SK-N-SH (cell line): ENCODE measurements around the gene ACP4. TPM values are rescaled to one million over a fixed set of nuclear protein-coding genes. Genes with fewer than 3 reads are reported as not detected.
A peak's percentile ranks its signal among the peaks of the same experiment; 100 is the strongest.

Source experiments
- CTCF ChIA-PET: fragments of 300-600, 350-600 bp; formaldehyde crosslinking; extraction: SDS; loops from one replicate; lab custom pipeline; 2021; lab: Yijun Ruan, JAX
- POLR2A ChIA-PET: fragments of 350-600 bp; sonication (Branson Sonifier 250); formaldehyde crosslinking; extraction: SDS; loops from one replicate; lab custom pipeline; 2020; ENCODE audit warnings: antibody characterized with exemption, inconsistent platforms; lab: Yijun Ruan, JAX
- DNase-seq: peaks from one replicate; pipeline ENCODE4 v3.0.0; 2012
- H2AFZ ChIP-seq: fragments of 200-600 bp; sonication (generic); 2 replicates; pipeline ENCODE4 v1.8.1; 2016; ENCODE audit warnings: antibody characterized with exemption, mild to moderate bottlenecking, low read depth
- H3F3A ChIP-seq: fragments of 200-600 bp; sonication (generic); replicated peaks from 2 replicates; pipeline ENCODE3; 2016; ENCODE audit warnings: antibody characterized with exemption, mild to moderate bottlenecking; ENCODE audit not compliant: insufficient read depth
- H3K27ac ChIP-seq, 2 experiments: fragments of 200-500 bp in 1 of 2; fragments of 200-600 bp in 1 of 2; sonication (Bioruptor generic) in 1 of 2; sonication (generic), shearing (Covaris generic) in 1 of 2; 2 replicates each; pipeline versions ENCODE4 v1.5.1 to v1.6.1; 2014 to 2016; ENCODE audit warnings: low read depth in 2 of 2, inconsistent platforms in 1 of 2, low read length in 1 of 2, mild to moderate bottlenecking in 1 of 2, mixed read lengths in 1 of 2
- H3K27me3 ChIP-seq: fragments of 200-600 bp; sonication (generic), shearing (Covaris generic); 2 replicates; pipeline ENCODE4 v1.6.1; 2016; ENCODE audit warnings: mixed run types; ENCODE audit not compliant: insufficient read depth
- H3K36me3 ChIP-seq, 2 experiments: fragments of 200-500 bp in 1 of 2; fragments of 200-600 bp in 1 of 2; sonication (Bioruptor generic) in 1 of 2; sonication (generic) in 1 of 2; replicated peaks in 1 of 2; 2 replicates each; pipeline versions ENCODE3 to v1.5.1; 2014 to 2016; ENCODE audit warnings: low read length in 1 of 2, mild to moderate bottlenecking in 1 of 2; ENCODE audit not compliant: insufficient read depth in 2 of 2, control insufficient read depth in 1 of 2
- H3K4me1 ChIP-seq, 2 experiments: fragments of 200-500 bp in 1 of 2; fragments of 200-600 bp in 1 of 2; sonication (Bioruptor generic) in 1 of 2; sonication (generic), shearing (Covaris generic) in 1 of 2; 2 replicates each; pipeline versions ENCODE4 v1.5.1 to v1.6.1; 2014 to 2016; ENCODE audit warnings: low read depth in 1 of 2, low read length in 1 of 2, mixed run types in 1 of 2; ENCODE audit not compliant: insufficient read depth in 2 of 2, control insufficient read depth in 1 of 2
- H3K4me2 ChIP-seq: fragments of 200-600 bp; sonication (generic), shearing (Covaris generic); 2 replicates; pipeline ENCODE4 v1.6.1; 2017; ENCODE audit warnings: mixed run types
- H3K4me3 ChIP-seq, 2 experiments: fragments of 200-500 bp in 1 of 2; fragments of 200-600 bp in 1 of 2; sonication (Bioruptor generic) in 1 of 2; sonication (generic), shearing (Covaris generic) in 1 of 2; 2 replicates each; pipeline versions ENCODE4 v1.5.1 to v1.8.1; 2014 to 2016; ENCODE audit warnings: low read depth in 2 of 2, inconsistent platforms in 1 of 2, low read length in 1 of 2, mild to moderate bottlenecking in 1 of 2, mixed read lengths in 1 of 2, moderate library complexity in 1 of 2
- H3K79me2 ChIP-seq: fragments of 200-600 bp; sonication (generic); 2 replicates; pipeline ENCODE4 v1.8.1; 2017; ENCODE audit warnings: mild to moderate bottlenecking; ENCODE audit not compliant: insufficient read depth
- H3K9ac ChIP-seq: fragments of 200-600 bp; sonication (generic); 2 replicates; pipeline ENCODE4 v1.6.1; 2017; ENCODE audit warnings: mixed run types
- H3K9me2 ChIP-seq: fragments of 200-600 bp; sonication (generic); 2 replicates; pipeline ENCODE4 v1.6.1; 2017; ENCODE audit warnings: mixed run types
- H3K9me3 ChIP-seq: fragments of 200-600 bp; sonication (generic); 2 replicates; pipeline ENCODE4 v1.6.1; 2017; ENCODE audit warnings: mixed run types, mild to moderate bottlenecking, moderate library complexity
- H4K20me1 ChIP-seq: fragments of 200-600 bp; sonication (generic); 2 replicates; pipeline ENCODE4 v1.6.1; 2017; ENCODE audit warnings: mild to moderate bottlenecking, mixed run types; ENCODE audit not compliant: insufficient read depth
- CHD2 ChIP-seq: fragments of 150-350 bp; IDR thresholded peaks from 2 replicates; pipeline ENCODE4 v1.6.1; 2018; ENCODE audit warnings: low read length; ENCODE audit not compliant: partially characterized antibody
- CTCF ChIP-seq: fragments of 200-600 bp; sonication (generic); IDR thresholded peaks from 2 replicates; pipeline ENCODE4 v1.6.1; 2017; ENCODE audit warnings: antibody characterized with exemption, mild to moderate bottlenecking, moderate library complexity
- ELF1 ChIP-seq: IDR thresholded peaks from 2 replicates; pipeline ENCODE4 v1.4.0; 2012
- EP300 ChIP-seq, 2 experiments: IDR thresholded peaks; 2 replicates each; pipeline versions ENCODE4 v1.4.0 to v1.6.1; 2012; ENCODE audit warnings: borderline replicate concordance in 1 of 2, low read depth in 1 of 2, low read length in 1 of 2
- FOSL2 ChIP-seq: IDR thresholded peaks from 2 replicates; pipeline ENCODE4 v1.4.0; 2012; ENCODE audit warnings: low read depth, mild to moderate bottlenecking, moderate library complexity, borderline replicate concordance
- IRF3 ChIP-seq: fragments of 150-350 bp; IDR thresholded peaks from 2 replicates; pipeline ENCODE4 v1.6.1; 2016; ENCODE audit warnings: mild to moderate bottlenecking, low read depth, low read length
- MAX ChIP-seq: IDR thresholded peaks from 2 replicates; pipeline ENCODE4 v1.4.0; 2012; ENCODE audit warnings: low read depth
- NFIC ChIP-seq: IDR thresholded peaks from 2 replicates; pipeline ENCODE4 v1.4.0; 2012; ENCODE audit warnings: borderline replicate concordance
- POLR2AphosphoS5 ChIP-seq: IDR thresholded peaks from 2 replicates; pipeline ENCODE4 v1.6.1; 2012; ENCODE audit warnings: low read depth, low read length
- RAD21 ChIP-seq: IDR thresholded peaks from 2 replicates; pipeline ENCODE4 v1.6.1; 2012; ENCODE audit warnings: mild to moderate bottlenecking, low read length
- RXRA ChIP-seq: IDR thresholded peaks from 2 replicates; pipeline ENCODE4 v1.4.0; 2012; ENCODE audit warnings: low read depth, mild to moderate bottlenecking, borderline replicate concordance
- SIN3A ChIP-seq: IDR thresholded peaks from 2 replicates; pipeline ENCODE4 v1.6.1; 2012; ENCODE audit warnings: low read depth, mild to moderate bottlenecking, low read length, moderate library complexity, borderline replicate concordance
- TEAD4 ChIP-seq: IDR thresholded peaks from 2 replicates; pipeline ENCODE4 v1.4.0; 2012; ENCODE audit warnings: mild to moderate bottlenecking, borderline replicate concordance; ENCODE audit not compliant: insufficient read depth
- USF1 ChIP-seq: IDR thresholded peaks from 2 replicates; pipeline ENCODE4 v1.4.0; 2012; ENCODE audit warnings: low read depth, borderline replicate concordance
- WGBS: methylation state at CpG from one replicate; pipeline ENCODE4 v1.1.6; 2017; ENCODE audit warnings: low lambda C conversion rate; 5-methylcytosine and 5-hydroxymethylcytosine counted together
- polyA plus RNA-seq, 3 experiments: library from polyadenylated mRNA; depleted of rRNA; stranded (reverse); fragments of >200 nt; gene quantifications; 2 replicates each; pipeline ENCODE4 v1.2.3, GENCODE V29; 2012
- TF ChIP-seq, protein P1 (sequence below): IDR thresholded peaks from 2 replicates; pipeline ENCODE4; 2012
- TF ChIP-seq, protein P2 (sequence below): IDR thresholded peaks from 2 replicates; pipeline ENCODE4 v1.4.0; 2012; ENCODE audit warnings: low read depth, borderline replicate concordance

ACP4 gene
- polyA plus RNA-seq, 1 of the 3 experiments (the other 2 are of a cell fraction): not detected

DNA sequence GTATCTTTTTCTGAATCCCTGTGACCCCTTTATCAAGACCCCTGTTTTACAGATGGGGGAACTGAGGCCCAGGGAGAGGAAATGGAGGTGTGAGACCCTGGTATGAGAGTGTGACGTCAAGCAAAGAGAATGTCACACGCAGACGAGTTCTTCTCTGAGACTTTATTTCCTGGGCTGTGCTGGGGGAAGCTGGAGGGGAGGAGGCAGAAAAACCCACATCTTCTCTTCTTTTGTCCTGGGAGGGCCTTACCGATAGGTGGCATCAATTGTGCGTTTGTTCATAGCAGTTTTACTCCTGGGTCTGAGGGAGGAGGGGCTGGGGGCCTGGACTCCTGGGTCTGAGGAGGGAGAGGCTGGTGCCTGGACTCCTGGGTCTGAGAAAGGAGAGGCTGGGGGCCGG, 48.0 kb downstream of the ACP4 start:
- Histone ChIP-seq H3F3A (no peaks in the 10 kb centered on the region), H3K9ac (no peak overlapping the region), H3K27ac (no peak overlapping the region), H3K27me3 (peaks cover 22% of the 10 kb centered on the region; the same call in 1 of the 2 replicates), H3K79me2 (no peaks in the 10 kb centered on the region), H3K4me3 (no peak overlapping the region), H3K36me3 (no peaks in the 10 kb centered on the region), H3K9me2 (no peaks in the 10 kb centered on the region), H3K4me2 (no peak overlapping the region), H4K20me1 (no peaks in the 10 kb centered on the region), H3K4me1 (peaks cover 0 to 7% of the 10 kb centered on the region in 2 experiments; a peak in 1 of 4 replicates), H2AFZ (no peak overlapping the region), H3K9me3 (no peaks in the 10 kb centered on the region)
- WGBS: 0% methylated on average over 6 of the region's 6 CpGs
- CTCF ChIA-PET: interaction anchor here (0.6 kb wide), 1 partner anchor 25 kb away, joined by 3 read pairs; no protein-coding TSS in a partner anchor
- POLR2A ChIA-PET: no interaction called here
- DNase-seq: no peak
- TF ChIP-seq CTCF (peak; percentile 29; the same call in 1 of the 2 replicates), USF1 (no peak), RAD21 (peak; percentile 22; the same call in 1 of the 2 replicates)

DNA sequence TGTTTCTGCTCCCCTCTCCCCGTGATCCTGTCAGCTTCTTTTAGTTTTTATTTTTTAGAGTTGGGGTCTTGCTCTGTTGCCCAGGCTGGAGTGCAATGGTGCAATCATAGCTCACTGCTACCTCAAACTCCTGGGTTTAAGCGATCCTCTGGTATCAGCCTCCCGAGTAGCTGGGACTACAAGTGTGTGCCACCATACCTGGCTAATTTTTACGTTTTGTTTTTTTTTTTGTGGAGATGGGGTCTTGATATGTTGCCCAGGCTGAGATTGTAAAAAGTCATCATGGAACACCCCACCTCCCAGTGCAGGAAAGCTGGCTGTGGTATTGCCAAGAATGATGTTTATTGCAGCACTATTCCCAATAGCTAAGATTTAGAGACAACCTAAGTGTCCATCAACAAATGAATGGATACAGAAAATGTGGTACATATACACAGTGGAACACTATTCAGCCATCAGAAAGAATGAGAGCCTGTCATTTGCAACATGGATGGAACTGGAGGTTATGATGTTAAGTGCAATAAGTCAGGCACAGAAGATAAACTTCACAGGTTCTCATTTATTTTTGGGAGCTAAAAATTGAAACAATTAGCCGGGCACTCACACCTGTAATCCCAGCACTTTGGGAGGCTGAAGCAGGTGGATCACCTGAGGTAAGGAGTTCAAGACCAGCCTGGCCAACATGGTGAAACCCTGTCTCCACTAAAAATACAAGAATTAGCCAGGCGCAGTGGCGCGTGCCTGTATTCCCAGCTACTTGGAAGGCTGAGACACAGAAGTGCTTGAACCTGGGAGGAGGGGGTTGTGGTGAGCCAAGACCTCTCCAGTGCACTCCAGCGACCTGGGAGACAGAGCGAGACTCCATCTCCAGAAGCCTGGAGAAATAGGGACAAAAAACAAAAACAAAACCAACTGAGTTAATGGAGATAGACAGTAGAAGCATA, 49.8 kb downstream of the ACP4 start:
- Histone ChIP-seq H3K4me2 (no peak overlapping the region), H3K27me3 (peaks cover 25% of the 10 kb centered on the region; the same call in 1 of the 2 replicates), H3K27ac (no peak overlapping the region), H3K4me3 (no peak overlapping the region), H3K36me3 (no peaks in the 10 kb centered on the region), H3K9me2 (no peaks in the 10 kb centered on the region), H2AFZ (no peak overlapping the region), H3K9ac (no peak overlapping the region), H4K20me1 (no peaks in the 10 kb centered on the region), H3K4me1 (peaks cover 0 to 7% of the 10 kb centered on the region in 2 experiments; a peak in 1 of 4 replicates), H3F3A (no peaks in the 10 kb centered on the region), H3K79me2 (no peaks in the 10 kb centered on the region), H3K9me3 (no peaks in the 10 kb centered on the region)
- CTCF ChIA-PET: interaction anchor here (0.6 to 1.6 kb wide), 4 partner anchors 56 to 177 kb away, joined by 3 to 4 read pairs (median 4); no protein-coding TSS in a partner anchor
- 30% methylated on average over 10 of the region's 10 CpGs for WGBS
- no peak for DNase-seq
- POLR2A ChIA-PET: no interaction called here
- no peak for TF ChIP-seq SIN3A
- TF ChIP-seq MAX: no peak
- TF ChIP-seq USF1: no peak
- no peak for TF ChIP-seq FOSL2
- no peak for TF ChIP-seq POLR2AphosphoS5
- no peak for TF ChIP-seq RXRA
- TF ChIP-seq CHD2: no peak
- no peak for TF ChIP-seq ELF1
- TF ChIP-seq, protein P1, sequence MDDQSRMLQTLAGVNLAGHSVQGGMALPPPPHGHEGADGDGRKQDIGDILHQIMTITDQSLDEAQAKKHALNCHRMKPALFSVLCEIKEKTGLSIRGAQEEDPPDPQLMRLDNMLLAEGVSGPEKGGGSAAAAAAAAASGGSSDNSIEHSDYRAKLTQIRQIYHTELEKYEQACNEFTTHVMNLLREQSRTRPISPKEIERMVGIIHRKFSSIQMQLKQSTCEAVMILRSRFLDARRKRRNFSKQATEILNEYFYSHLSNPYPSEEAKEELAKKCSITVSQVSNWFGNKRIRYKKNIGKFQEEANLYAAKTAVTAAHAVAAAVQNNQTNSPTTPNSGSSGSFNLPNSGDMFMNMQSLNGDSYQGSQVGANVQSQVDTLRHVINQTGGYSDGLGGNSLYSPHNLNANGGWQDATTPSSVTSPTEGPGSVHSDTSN: no peak
- no peak for TF ChIP-seq NFIC
- TF ChIP-seq TEAD4: no peak
- no peak for TF ChIP-seq EP300 (IDR thresholded peaks at IDR 0.05; ENCODE audit: borderline replicate concordance in 1 of 2, low read depth in 1 of 2, low read length in 1 of 2)
- TF ChIP-seq IRF3: no peak
- TF ChIP-seq, protein P2, sequence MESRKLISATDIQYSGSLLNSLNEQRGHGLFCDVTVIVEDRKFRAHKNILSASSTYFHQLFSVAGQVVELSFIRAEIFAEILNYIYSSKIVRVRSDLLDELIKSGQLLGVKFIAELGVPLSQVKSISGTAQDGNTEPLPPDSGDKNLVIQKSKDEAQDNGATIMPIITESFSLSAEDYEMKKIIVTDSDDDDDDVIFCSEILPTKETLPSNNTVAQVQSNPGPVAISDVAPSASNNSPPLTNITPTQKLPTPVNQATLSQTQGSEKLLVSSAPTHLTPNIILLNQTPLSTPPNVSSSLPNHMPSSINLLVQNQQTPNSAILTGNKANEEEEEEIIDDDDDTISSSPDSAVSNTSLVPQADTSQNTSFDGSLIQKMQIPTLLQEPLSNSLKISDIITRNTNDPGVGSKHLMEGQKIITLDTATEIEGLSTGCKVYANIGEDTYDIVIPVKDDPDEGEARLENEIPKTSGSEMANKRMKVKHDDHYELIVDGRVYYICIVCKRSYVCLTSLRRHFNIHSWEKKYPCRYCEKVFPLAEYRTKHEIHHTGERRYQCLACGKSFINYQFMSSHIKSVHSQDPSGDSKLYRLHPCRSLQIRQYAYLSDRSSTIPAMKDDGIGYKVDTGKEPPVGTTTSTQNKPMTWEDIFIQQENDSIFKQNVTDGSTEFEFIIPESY: no peak
